ENCODE data around the gene PLPPR3.

GRCh38 chr19:791567-792305, 30.0 kb downstream of the PLPPR3 start:
- TF ChIP-seq CTCF (IDR thresholded peaks at IDR 0.05; ENCODE audit: insufficient read depth, low read length), result no peak
- TF ChIP-seq POLR2AphosphoS5 (IDR thresholded peaks at IDR 0.05; ENCODE audit: low read depth), result no peak
